ENCODE results near the gene SP100.

The SP100 gene

GRCh38 chr2:230521386-230521785 is 105.4 kb downstream of the SP100 start:
- in situ Hi-C loops (cut with HindIII; ENCODE audit: low sequenced_read_pairs), result no loop called here

- in situ Hi-C loops (cut with HindIII; ENCODE audit: low sequenced_read_pairs), result no loop called here
Observed at GRCh38 chr2:230525682-230526081, 109.7 kb downstream of the SP100 start.

GRCh38 chr2:230537531-230537976 is 121.6 kb downstream of the SP100 start:
- in situ Hi-C loops (cut with HindIII; ENCODE audit: low sequenced_read_pairs), result no loop called here

- in situ Hi-C loops (cut with HindIII; ENCODE audit: low sequenced_read_pairs), result no loop called here
Observed at GRCh38 chr2:230540332-230540731, 124.3 kb downstream of the SP100 start.

- in situ Hi-C loops (cut with HindIII; ENCODE audit: low sequenced_read_pairs), result no loop called here
Observed at GRCh38 chr2:230541934-230542380, 126.0 kb downstream of the SP100 start.

- in situ Hi-C loops (cut with HindIII; ENCODE audit: low sequenced_read_pairs), result no loop called here
Observed at GRCh38 chr2:230542751-230543150, 126.8 kb downstream of the SP100 start.

GRCh38 chr2:230552181-230552580 is 136.2 kb downstream of the SP100 start:
- in situ Hi-C loops (cut with HindIII; ENCODE audit: low sequenced_read_pairs), result no loop called here

- in situ Hi-C loops (cut with HindIII; ENCODE audit: low sequenced_read_pairs), result no loop called here
Observed at GRCh38 chr2:230557065-230557464, 141.1 kb downstream of the SP100 start.

- in situ Hi-C loops (cut with HindIII; ENCODE audit: low sequenced_read_pairs), result no loop called here
Observed at GRCh38 chr2:230564805-230565779, 149.1 kb downstream of the SP100 start.

GRCh38 chr2:230569298-230569697 is 153.3 kb downstream of the SP100 start:
- in situ Hi-C loops (cut with HindIII; ENCODE audit: low sequenced_read_pairs), result no loop called here

- in situ Hi-C loops (cut with HindIII; ENCODE audit: low sequenced_read_pairs), result no loop called here
Observed at GRCh38 chr2:230570987-230571386, 155.0 kb downstream of the SP100 start.

GRCh38 chr2:230575642-230576324 is 159.8 kb downstream of the SP100 start:
- in situ Hi-C loops (cut with HindIII; ENCODE audit: low sequenced_read_pairs), result loop anchor here (25.0 kb wide), 1 partner anchor 563 kb away; no protein-coding TSS in a partner anchor

- in situ Hi-C loops (cut with HindIII; ENCODE audit: low sequenced_read_pairs), result loop anchor here (25.0 kb wide), 1 partner anchor 565 kb away; no protein-coding TSS in a partner anchor
Observed at GRCh38 chr2:230577114-230577513, 161.1 kb downstream of the SP100 start.

- in situ Hi-C loops (cut with HindIII; ENCODE audit: low sequenced_read_pairs), result loop anchor here (25.0 kb wide), 1 partner anchor 566 kb away; no protein-coding TSS in a partner anchor
Observed at GRCh38 chr2:230578106-230578505, 162.1 kb downstream of the SP100 start.

GRCh38 chr2:230582851-230583283 is 166.9 kb downstream of the SP100 start:
- in situ Hi-C loops (cut with HindIII; ENCODE audit: low sequenced_read_pairs), result loop anchor here (25.0 kb wide), 1 partner anchor 571 kb away; no protein-coding TSS in a partner anchor

GRCh38 chr2:230583581-230583980 is 167.6 kb downstream of the SP100 start:
- in situ Hi-C loops (cut with HindIII; ENCODE audit: low sequenced_read_pairs), result loop anchor here (25.0 kb wide), 1 partner anchor 571 kb away; no protein-coding TSS in a partner anchor

- in situ Hi-C loops (cut with HindIII; ENCODE audit: low sequenced_read_pairs), result loop anchor here (25.0 kb wide), 1 partner anchor 574 kb away; no protein-coding TSS in a partner anchor
Observed at GRCh38 chr2:230586328-230586982, 170.5 kb downstream of the SP100 start.

GRCh38 chr2:230589025-230589424 is 173.0 kb downstream of the SP100 start:
- in situ Hi-C loops (cut with HindIII; ENCODE audit: low sequenced_read_pairs), result loop anchor here (25.0 kb wide), 1 partner anchor 577 kb away; no protein-coding TSS in a partner anchor

- in situ Hi-C loops (cut with HindIII; ENCODE audit: low sequenced_read_pairs), result loop anchor here (25.0 kb wide), 1 partner anchor 577 kb away; no protein-coding TSS in a partner anchor
Observed at GRCh38 chr2:230589497-230590015, 173.6 kb downstream of the SP100 start.

GRCh38 chr2:230590333-230590732 is 174.3 kb downstream of the SP100 start:
- in situ Hi-C loops (cut with HindIII; ENCODE audit: low sequenced_read_pairs), result loop anchor here (25.0 kb wide), 1 partner anchor 578 kb away; no protein-coding TSS in a partner anchor
